ENCODE measurements around the gene TANC1.
A peak's percentile ranks its signal among the peaks of the same experiment; 100 is the strongest.

TANC1 gene

GRCh38 chr2:158996378-158996993 lies 28.0 kb downstream of the TANC1 start:
- DNase-seq, result no peak

GRCh38 chr2:158997037-158997790 lies 28.8 kb downstream of the TANC1 start:
- DNase-seq, result no peak

- DNase-seq, result no peak
Measured at GRCh38 chr2:158998551-158999248, 30.3 kb downstream of the TANC1 start.

- no peak for DNase-seq
Measured at GRCh38 chr2:158999458-158999857, 31.0 kb downstream of the TANC1 start.

- DNase-seq, result no peak
Measured at GRCh38 chr2:159000072-159000471, 31.6 kb downstream of the TANC1 start.

- DNase-seq, result no peak
Measured at GRCh38 chr2:159002462-159003111, 34.1 kb downstream of the TANC1 start.

GRCh38 chr2:159003555-159003954 lies 35.1 kb downstream of the TANC1 start:
- no peak for DNase-seq

GRCh38 chr2:159004849-159005248 lies 36.4 kb downstream of the TANC1 start:
- no peak for DNase-seq

- no peak for DNase-seq
Measured at GRCh38 chr2:159009940-159010339, 41.5 kb downstream of the TANC1 start.

- peak; percentile 37 for DNase-seq
Measured at GRCh38 chr2:159010340-159010739, 41.9 kb downstream of the TANC1 start.

GRCh38 chr2:159010963-159011362 lies 42.5 kb downstream of the TANC1 start:
- no peak for DNase-seq

- DNase-seq, result no peak
Measured at GRCh38 chr2:159012142-159012541, 43.7 kb downstream of the TANC1 start.

GRCh38 chr2:159013103-159013502 lies 44.7 kb downstream of the TANC1 start:
- no peak for DNase-seq

- DNase-seq, result no peak
Measured at GRCh38 chr2:159015174-159015573, 46.7 kb downstream of the TANC1 start.

GRCh38 chr2:159015823-159016222 lies 47.4 kb downstream of the TANC1 start:
- DNase-seq, result no peak

- no peak for DNase-seq
Measured at GRCh38 chr2:159017837-159018236, 49.4 kb downstream of the TANC1 start.

- DNase-seq, result no peak
Measured at GRCh38 chr2:159019021-159019420, 50.6 kb downstream of the TANC1 start.

- no peak for DNase-seq
Measured at GRCh38 chr2:159022019-159022418, 53.6 kb downstream of the TANC1 start.

- no peak for DNase-seq
Measured at GRCh38 chr2:159026170-159026569, 57.7 kb downstream of the TANC1 start.

- no peak for DNase-seq
Measured at GRCh38 chr2:159028776-159029175, 60.3 kb downstream of the TANC1 start.

- no peak for DNase-seq
Measured at GRCh38 chr2:159029936-159030335, 61.5 kb downstream of the TANC1 start.

- DNase-seq, result no peak
Measured at GRCh38 chr2:159030674-159031380, 62.4 kb downstream of the TANC1 start.

GRCh38 chr2:159032146-159032545 lies 63.7 kb downstream of the TANC1 start:
- DNase-seq, result no peak

All from stimulated activated CD8-positive, alpha-beta memory T cell treated with anti-CD3 and anti-CD28 coated beads, Interleukin-4, amount 100 ng/mL, for 48 hours (primary cell).